Activated CD8-positive, alpha-beta T cell treated with anti-CD3 and anti-CD28 coated beads for 36 hours (primary cell): Measurements from ENCODE around the gene THADA. TPM values are rescaled to one million over a fixed set of nuclear protein-coding genes. Genes with fewer than 3 reads are reported as not detected.

Experiments used
- ATAC-seq: fragments of 200-7000 bp; cut with Tn5 transposase; one replicate; pipeline ENCODE4 v1.10.0; 2021; ENCODE audit warnings: mild to moderate bottlenecking, moderate library complexity
- CTCF ChIA-PET: fragments of 350-600 bp; sonication (Branson Sonifier 250); formaldehyde crosslinking; loops from one replicate; lab custom pipeline; 2021; ENCODE audit warnings: antibody characterized with exemption; lab: Charles Lee
- POLR2A ChIA-PET: fragments of 350-600 bp; sonication (Branson Sonifier 250); formaldehyde crosslinking; loops from one replicate; lab custom pipeline; 2021; ENCODE audit warnings: antibody characterized with exemption; lab: Charles Lee
- DNase-seq: peaks from one replicate; pipeline ENCODE4 v3.0.0-alpha.2; 2020
- H3K27ac Mint-ChIP-seq: one replicate; pipeline ENCODE4 v1.8.0; 2021; ENCODE audit warnings: mild to moderate bottlenecking, mixed read lengths
- H3K27me3 Mint-ChIP-seq: one replicate; pipeline ENCODE4 v1.8.0; 2021; ENCODE audit warnings: mixed read lengths
- H3K36me3 Mint-ChIP-seq: one replicate; pipeline ENCODE4 v1.8.0; 2021; ENCODE audit warnings: low read depth, mixed read lengths
- H3K4me1 Mint-ChIP-seq: one replicate; pipeline ENCODE4 v1.8.0; 2021; ENCODE audit warnings: low read depth, mixed read lengths
- H3K4me3 Mint-ChIP-seq: one replicate; pipeline ENCODE4 v1.8.0; 2021; ENCODE audit warnings: mild to moderate bottlenecking, moderate library complexity, mixed read lengths
- H3K9me3 Mint-ChIP-seq: one replicate; pipeline ENCODE4 v1.8.0; 2021; ENCODE audit warnings: mixed read lengths
- CTCF ChIP-seq: fragments of 200-600 bp; IDR thresholded peaks from one replicate; pipeline ENCODE4 v1.8.0; 2022; ENCODE audit warnings: antibody characterized with exemption, mild to moderate bottlenecking
- intact Hi-C: fragments of 100-400 bp; cut with micrococcal nuclease; formaldehyde crosslinking; loops from one replicate; pipeline ENCODE4 v1.10.0; 2022
- total RNA-seq, 2 experiments: library from RNA; stranded (reverse); gene quantifications; one replicate each; pipeline ENCODE4 v1.2.3, GENCODE V29; 2021

The THADA gene
- total RNA-seq, 2 experiments from 2014 or later, result 31.3 to 31.6 TPM

GRCh38 chr2:43276266-43276941, 319.4 kb downstream of the THADA start:
- DNase-seq, result no peak
- POLR2A ChIA-PET, result no interaction called here
- Mint-ChIP-seq H3K4me1 (peaks cover 8% of the 10 kb centered on the region), H3K27me3 (no peaks in the 10 kb centered on the region), H3K27ac (no peak overlapping the region), H3K9me3 (no peaks in the 10 kb centered on the region), H3K36me3 (peaks cover 22% of the 10 kb centered on the region), H3K4me3 (no peak overlapping the region)
- no peak for TF ChIP-seq CTCF
- no peak for ATAC-seq
- CTCF ChIA-PET, result interaction anchor here (1.1 kb wide), 1 partner anchor 204 kb away, joined by 3 read pairs; no protein-coding TSS in a partner anchor
- intact Hi-C loops, result no loop called here

- ATAC-seq (no peak), DNase-seq (no peak)
- ChIA-PET POLR2A (no interaction called here), CTCF (no interaction called here)
- Mint-ChIP-seq H3K27ac (no peak overlapping the region), H3K36me3 (peaks cover 11% of the 10 kb centered on the region), H3K4me1 (peaks cover 15% of the 10 kb centered on the region), H3K27me3 (no peaks in the 10 kb centered on the region), H3K9me3 (no peaks in the 10 kb centered on the region), H3K4me3 (no peak overlapping the region)
- no peak for TF ChIP-seq CTCF
- intact Hi-C loops, result no loop called here
Measured at GRCh38 chr2:43274721-43275120, 321.1 kb downstream of the THADA start.

GRCh38 chr2:43274055-43274454, 321.8 kb downstream of the THADA start:
- no peak overlapping the region for H3K27ac Mint-ChIP-seq
- peaks cover 17% of the 10 kb centered on the region for H3K4me1 Mint-ChIP-seq
- H3K36me3 Mint-ChIP-seq, result peaks cover 11% of the 10 kb centered on the region

GRCh38 chr2:43273529-43273928, 322.3 kb downstream of the THADA start:
- Mint-ChIP-seq H3K4me3 (no peak overlapping the region), H3K4me1 (peaks cover 17% of the 10 kb centered on the region), H3K27me3 (no peaks in the 10 kb centered on the region), H3K9me3 (no peaks in the 10 kb centered on the region), H3K27ac (no peak overlapping the region), H3K36me3 (peaks cover 11% of the 10 kb centered on the region)
- TF ChIP-seq CTCF, result no peak
- intact Hi-C loops, result no loop called here
- ATAC-seq (peak; percentile 83), DNase-seq (peak; percentile 44)
- ChIA-PET POLR2A (interaction anchor here (0.5 kb wide), 1 partner anchor 212 kb away, joined by 3 read pairs; no protein-coding TSS in a partner anchor), CTCF (no interaction called here)

More at GRCh38 chr2:43274055-43274454, 321.8 kb downstream of the THADA start:
- H3K9me3 Mint-ChIP-seq, result no peaks in the 10 kb centered on the region
- no peak overlapping the region for H3K4me3 Mint-ChIP-seq
- intact Hi-C loops, result no loop called here
- H3K27me3 Mint-ChIP-seq, result no peaks in the 10 kb centered on the region
- TF ChIP-seq CTCF, result no peak
- ATAC-seq (no peak), DNase-seq (no peak)
- ChIA-PET CTCF (no interaction called here), POLR2A (interaction anchor here (0.5 kb wide), 1 partner anchor 211 kb away, joined by 3 read pairs; no protein-coding TSS in a partner anchor)

- peaks cover 7% of the 10 kb centered on the region for H3K36me3 Mint-ChIP-seq
- DNase-seq, result no peak
- H3K27me3 Mint-ChIP-seq, result no peaks in the 10 kb centered on the region
- H3K4me3 Mint-ChIP-seq, result no peak overlapping the region
- TF ChIP-seq CTCF, result no peak
- no peak for ATAC-seq
- no peaks in the 10 kb centered on the region for H3K9me3 Mint-ChIP-seq
- peaks cover 17% of the 10 kb centered on the region for H3K4me1 Mint-ChIP-seq
- no peak overlapping the region for H3K27ac Mint-ChIP-seq
- CTCF ChIA-PET, result interaction anchor here (1.0 kb wide), 2 partner anchors 11 to 17 kb away, joined by 3 read pairs; no protein-coding TSS in a partner anchor
- POLR2A ChIA-PET, result no interaction called here
- intact Hi-C loops, result no loop called here
Measured at GRCh38 chr2:43270930-43271615, 324.8 kb downstream of the THADA start.
